CD4-positive, alpha-beta T cell treated with Interleukin-10 for 1 hour (primary cell): Measurements from ENCODE around the gene GNPDA1.

Source experiments
- DNase-seq: peaks from one replicate; pipeline ENCODE4 v3.0.0-alpha.2; 2020

GNPDA1 gene

GRCh38 chr5:141951332-141951781 lies 61.5 kb downstream of the GNPDA1 start:
- DNase-seq = peak; percentile 31
